GM18511 (cell line): ENCODE results near the gene HCK.
A peak's percentile ranks its signal among the peaks of the same experiment; 100 is the strongest.
"Not testable (repeated sequence)": the region's sequence is repeated elsewhere in the genome, so short reads cannot be mapped to it uniquely, and the experiment has no call there.

Source experiments
- ATAC-seq: cut with Tn5 transposase; IDR thresholded peaks from one replicate; pipeline ENCODE4 v1.9.1; 2021; ENCODE audit warnings: mild to moderate bottlenecking, moderate library complexity; ENCODE audit not compliant: unreplicated experiment

HCK gene

GRCh38 chr20:32028647-32029372, 23.2 kb upstream of the HCK start:
- ATAC-seq: no peak

GRCh38 chr20:32029561-32029960, 22.5 kb upstream of the HCK start:
- no peak for ATAC-seq

GRCh38 chr20:32031007-32031958, 20.8 kb upstream of the HCK start:
- ATAC-seq: no peak

GRCh38 chr20:32033316-32033715, 18.7 kb upstream of the HCK start:
- ATAC-seq: no peak

GRCh38 chr20:32033721-32034120, 18.3 kb upstream of the HCK start:
- not testable (repeated sequence) for ATAC-seq

- no peak for ATAC-seq
Measured at GRCh38 chr20:32034581-32035425, 17.2 kb upstream of the HCK start.

- ATAC-seq: no peak
Measured at GRCh38 chr20:32035426-32035779, 16.6 kb upstream of the HCK start.

- ATAC-seq: no peak
Measured at GRCh38 chr20:32036252-32036651, 15.8 kb upstream of the HCK start.

GRCh38 chr20:32036716-32037485, 15.1 kb upstream of the HCK start:
- ATAC-seq: no peak

- no peak for ATAC-seq
Measured at GRCh38 chr20:32037929-32038328, 14.1 kb upstream of the HCK start.

- peak; percentile 85 for ATAC-seq
Measured at GRCh38 chr20:32040142-32040953, 11.7 kb upstream of the HCK start.

GRCh38 chr20:32045999-32046398, 6.0 kb upstream of the HCK start:
- no peak for ATAC-seq

- no peak for ATAC-seq
Measured at GRCh38 chr20:32050324-32050841, 1.7 kb upstream of the HCK start.

- no peak for ATAC-seq
Measured at GRCh38 chr20:32050851-32051556, 1.0 kb upstream of the HCK start.

- no peak for ATAC-seq
Measured at GRCh38 chr20:32051720-32052089, 337 bp upstream of the HCK start.

GRCh38 chr20:32052778-32053362, 828 bp downstream of the HCK start:
- ATAC-seq: peak; percentile 71

GRCh38 chr20:32053648-32054047, 1.6 kb downstream of the HCK start:
- no peak for ATAC-seq

GRCh38 chr20:32056708-32057483, 4.9 kb downstream of the HCK start:
- no peak for ATAC-seq
